ENCODE results near the gene TCF25.
"Not testable (repeated sequence)": the region's sequence is repeated elsewhere in the genome, so short reads cannot be mapped to it uniquely, and the experiment has no call there.

TCF25 gene

DNA sequence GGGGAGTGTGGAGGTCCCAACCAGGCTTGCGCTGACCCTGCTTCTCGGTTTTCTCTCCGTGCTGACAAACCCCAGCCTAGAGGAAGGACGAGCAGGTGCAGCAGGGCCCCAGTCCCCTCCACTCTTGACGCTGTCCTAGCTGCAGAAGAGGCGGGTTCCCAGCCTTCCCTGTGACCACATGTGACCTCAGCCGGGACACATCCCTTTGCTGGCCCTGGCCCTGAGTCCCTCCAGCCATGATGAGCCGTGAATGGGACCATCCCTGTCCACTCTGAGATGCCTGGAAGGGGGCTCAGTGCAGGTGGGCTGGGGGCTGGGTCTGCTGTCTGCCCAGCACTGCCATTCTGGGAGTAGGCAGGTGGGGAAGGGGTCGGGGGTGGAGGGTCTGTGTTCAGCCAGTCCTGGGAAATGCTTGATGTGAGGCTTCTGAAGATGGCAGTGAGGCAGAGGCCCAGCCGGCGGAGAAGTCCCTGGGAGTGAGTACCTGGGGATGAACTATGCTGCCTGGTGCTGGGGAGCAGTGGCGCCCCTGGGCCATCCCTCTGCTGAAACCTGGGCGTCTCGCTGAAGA is 47.8 kb downstream of the TCF25 start:
- no peak for DNase-seq

- DNase-seq, result peak; percentile 59
These were observed 48.5 kb downstream of the TCF25 start for GRCh38 chr16:89921702-89922476.

- DNase-seq, result peak; percentile 72
These were observed 49.1 kb downstream of the TCF25 start for GRCh38 chr16:89922477-89922883.

- peak; percentile 71 for DNase-seq
These were observed 49.7 kb downstream of the TCF25 start, which contains the start of gene TUBB3 for GRCh38 chr16:89922884-89923639. TSS of gene TUBB3 (plus strand) at chr16:89923342. CDS start at chr16:89923402, 60 bp downstream.

GRCh38 chr16:89923640-89924296 is 50.4 kb downstream of the TCF25 start:
- no peak for DNase-seq

DNA sequence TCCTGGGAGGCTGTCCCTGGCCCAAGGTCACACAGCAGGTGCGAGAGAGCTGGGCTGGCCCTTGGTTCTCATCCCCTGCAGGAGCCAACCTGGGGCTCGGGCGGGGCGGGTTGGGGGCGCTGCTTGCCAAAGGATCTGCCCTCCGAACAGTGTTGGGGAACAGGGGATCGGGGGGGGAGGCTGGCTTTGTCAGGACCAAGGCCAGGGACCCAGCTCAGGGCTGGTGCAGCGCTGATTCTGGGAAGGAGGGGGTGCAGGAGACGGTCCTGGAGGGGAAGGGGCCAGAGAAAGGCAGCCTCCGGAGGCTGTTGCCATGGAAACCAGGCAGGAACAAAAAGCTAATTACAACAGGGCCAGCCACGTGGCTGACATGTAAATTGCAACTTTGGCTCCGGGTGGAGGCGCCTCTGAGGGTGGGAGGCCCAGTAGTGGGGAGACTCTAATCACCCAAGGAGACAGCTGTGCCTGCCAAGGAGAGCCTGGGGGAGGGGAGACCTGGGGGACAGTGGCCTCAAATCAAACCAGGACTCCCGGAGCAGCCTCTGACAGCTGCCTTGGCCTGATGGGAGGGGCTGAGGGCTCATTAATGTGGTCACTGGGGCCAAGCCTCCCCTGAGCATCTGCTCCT is 51.0 kb downstream of the TCF25 start:
- DNase-seq, result peak; percentile 50

GRCh38 chr16:89924925-89925307 is 51.5 kb downstream of the TCF25 start:
- no peak for DNase-seq

- no peak for DNase-seq
These were observed 52.2 kb downstream of the TCF25 start for GRCh38 chr16:89925596-89926079.

- no peak for DNase-seq
These were observed 58.0 kb downstream of the TCF25 start for GRCh38 chr16:89931305-89931896.

DNA sequence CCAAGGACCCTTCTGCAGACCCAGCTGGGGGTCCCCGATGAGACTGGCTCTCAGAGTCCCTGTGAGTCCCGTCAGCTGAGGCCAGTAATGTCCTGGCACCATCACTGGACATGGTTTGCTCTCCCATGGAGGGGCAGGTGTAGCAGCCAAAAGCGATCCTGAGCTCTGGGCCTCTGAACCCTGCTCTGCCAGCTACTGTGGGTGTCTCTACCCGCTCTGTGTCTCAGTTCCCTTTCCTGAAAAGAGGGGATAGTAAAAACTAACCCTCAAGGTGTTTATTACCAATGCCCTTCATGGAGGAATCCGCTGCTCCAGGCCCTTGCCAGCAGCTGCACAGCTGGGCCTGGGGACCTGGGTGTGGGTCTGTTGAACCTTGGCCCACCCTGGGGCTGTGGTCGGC is 58.6 kb downstream of the TCF25 start:
- DNase-seq, result no peak

DNA sequence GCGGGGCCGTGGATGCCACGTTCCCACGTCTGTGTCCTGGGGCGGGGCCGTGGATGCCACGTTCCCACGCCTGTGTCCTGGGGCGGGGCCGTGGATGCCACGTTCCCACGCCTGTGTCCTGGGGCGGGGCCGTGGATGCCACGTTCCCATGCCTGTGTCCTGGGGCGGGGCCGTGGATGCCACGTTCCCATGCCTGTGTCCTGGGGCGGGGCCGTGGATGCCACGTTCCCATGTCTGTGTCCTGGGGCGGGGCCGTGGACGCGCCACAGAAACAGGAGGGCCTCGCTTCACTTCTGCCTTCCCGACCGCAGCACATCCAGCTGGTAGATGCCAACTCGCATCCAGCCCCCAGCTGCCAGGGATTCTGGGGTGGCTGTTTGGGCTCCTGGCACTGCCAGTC is 60.6 kb downstream of the TCF25 start:
- not testable (repeated sequence) for DNase-seq

GRCh38 chr16:89934611-89935553 is 61.5 kb downstream of the TCF25 start:
- DNase-seq, result no peak

DNA sequence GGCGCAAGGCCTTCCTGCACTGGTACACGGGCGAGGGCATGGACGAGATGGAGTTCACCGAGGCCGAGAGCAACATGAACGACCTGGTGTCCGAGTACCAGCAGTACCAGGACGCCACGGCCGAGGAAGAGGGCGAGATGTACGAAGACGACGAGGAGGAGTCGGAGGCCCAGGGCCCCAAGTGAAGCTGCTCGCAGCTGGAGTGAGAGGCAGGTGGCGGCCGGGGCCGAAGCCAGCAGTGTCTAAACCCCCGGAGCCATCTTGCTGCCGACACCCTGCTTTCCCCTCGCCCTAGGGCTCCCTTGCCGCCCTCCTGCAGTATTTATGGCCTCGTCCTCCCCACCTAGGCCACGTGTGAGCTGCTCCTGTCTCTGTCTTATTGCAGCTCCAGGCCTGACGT is 62.2 kb downstream of the TCF25 start:
- not testable (repeated sequence) for DNase-seq

DNA sequence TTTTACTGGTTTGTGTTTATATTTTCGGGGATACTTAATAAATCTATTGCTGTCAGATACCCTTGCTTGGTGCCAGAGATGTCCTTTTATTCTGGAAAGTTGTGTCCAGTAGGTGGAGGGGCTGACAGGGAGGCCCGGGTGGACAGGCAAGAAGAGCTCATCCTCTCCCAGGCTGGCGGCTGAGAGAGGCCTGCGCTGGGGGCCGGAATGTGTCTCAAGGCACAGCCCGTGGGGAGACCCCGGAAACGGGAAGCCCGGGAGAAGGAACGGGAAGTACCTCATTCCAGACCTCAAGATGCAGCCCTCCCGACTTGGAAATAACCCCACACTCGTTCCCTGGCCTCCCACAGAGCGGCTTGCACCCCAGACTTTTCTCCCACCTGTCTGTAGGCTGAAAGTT is 62.6 kb downstream of the TCF25 start:
- DNase-seq, result no peak

DNA sequence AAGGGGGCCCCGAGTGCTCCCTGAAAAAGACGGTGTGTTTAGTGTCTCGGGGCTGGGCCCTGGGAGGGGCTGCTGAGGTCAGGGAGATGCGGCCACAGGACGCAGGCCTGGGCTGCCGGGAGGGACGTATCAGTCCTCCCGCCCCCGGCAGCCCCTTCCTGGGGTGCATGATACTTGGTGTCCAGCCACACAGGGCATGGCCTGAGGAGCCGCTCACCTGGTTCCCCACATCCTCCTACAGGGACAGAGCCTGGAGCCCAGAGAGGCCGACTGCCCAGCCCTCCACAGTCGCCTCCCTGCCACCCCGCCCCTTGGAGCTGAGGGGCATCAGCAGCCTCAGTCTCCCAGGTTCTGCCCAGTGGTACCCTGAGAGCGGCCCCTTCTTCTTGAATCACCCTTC is 63.1 kb downstream of the TCF25 start:
- no peak for DNase-seq

DNA sequence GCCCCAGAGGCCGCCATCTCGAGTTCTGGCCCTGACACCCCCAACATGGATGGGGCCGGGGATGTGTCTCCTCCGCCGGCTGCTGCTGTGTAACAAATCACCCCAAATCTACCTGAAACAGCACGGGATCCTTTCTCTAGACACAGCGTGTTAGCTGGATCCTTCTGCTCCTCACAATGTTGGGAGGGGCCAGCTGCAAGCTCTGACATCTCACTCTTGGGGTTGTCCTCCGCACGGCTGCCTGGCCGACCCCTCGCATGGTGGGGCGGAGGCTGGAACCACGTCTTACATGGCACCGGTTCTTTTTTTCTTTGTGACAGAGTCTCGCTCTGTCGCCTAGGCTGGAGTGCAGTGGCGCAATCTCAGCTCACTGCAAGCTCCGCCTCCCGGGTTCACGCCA is 63.6 kb downstream of the TCF25 start:
- no peak for DNase-seq

- DNase-seq, result no peak
These were observed 64.9 kb downstream of the TCF25 start for GRCh38 chr16:89938175-89938885.

GRCh38 chr16:89944773-89945172 is 71.4 kb downstream of the TCF25 start:
- no peak for DNase-seq

GRCh38 chr16:89945654-89946053 is 72.3 kb downstream of the TCF25 start:
- no peak for DNase-seq

GRCh38 chr16:89946515-89946914 is 73.1 kb downstream of the TCF25 start:
- DNase-seq, result no peak

All from stimulated activated CD8-positive, alpha-beta memory T cell treated with anti-CD3 and anti-CD28 coated beads, Interleukin-4, amount 100 ng/mL, for 48 hours (primary cell).